ENCODE results near the gene EPHB2. TPM values are rescaled to one million over a fixed set of nuclear protein-coding genes. Genes with fewer than 3 reads are reported as not detected.

EPHB2 gene
- total and polyA plus RNA-seq, 2 of the 4 experiments (the other 2 are of a cell fraction) = 52.3 to 58.8 TPM

GRCh38 chr1:22839806-22840205, 129.2 kb downstream of the EPHB2 start:
- H3K56ac ChIP-seq (ENCODE audit: extremely low read depth, insufficient read depth, low read length) = no peak overlapping the region
- H3K4me2 ChIP-seq (ENCODE audit: low read depth, low read length) = no peak overlapping the region
- no peak overlapping the region for H2AK9ac ChIP-seq (replicated peaks; ENCODE audit: low read depth, low read length, poor library complexity)
- H3K18ac ChIP-seq (ENCODE audit: low read depth, low read length) = no peak overlapping the region
- peaks cover 14% of the 10 kb centered on the region; the same call in 1 of the 2 replicates for H4K20me1 ChIP-seq (ENCODE audit: insufficient read depth, low read length)
- no peak overlapping the region for H4K91ac ChIP-seq (ENCODE audit: insufficient read depth, low read depth, low read length)
- H3K9me1 ChIP-seq (ENCODE audit: insufficient read depth, low read length) = peaks cover 4% of the 10 kb centered on the region; the same call in 1 of the 2 replicates
- TF ChIP-seq USF2 (IDR thresholded peaks at IDR 0.05; ENCODE audit: low read depth, low read length) (no peak), MXI1 (IDR thresholded peaks at IDR 0.05; ENCODE audit: borderline replicate concordance, low read depth, low read length) (no peak), NFE2L2 (IDR thresholded peaks at IDR 0.05; ENCODE audit: low read depth, low read length) (no peak), CHD1 (IDR thresholded peaks at IDR 0.05; ENCODE audit: low read depth, low read length) (no peak), CEBPB (IDR thresholded peaks at IDR 0.05; ENCODE audit: low read depth, low read length) (no peak), ELK1 (IDR thresholded peaks at IDR 0.05; ENCODE audit: borderline replicate concordance, low read depth, low read length) (no peak), BHLHE40 (IDR thresholded peaks at IDR 0.05; ENCODE audit: low read depth, low read length) (no peak), RCOR1 (IDR thresholded peaks at IDR 0.05; ENCODE audit: insufficient replicate concordance, low read length) (no peak)
- dilution Hi-C loops (cut with HindIII; ENCODE audit: low sequenced_read_pairs, unreplicated experiment) (no loop called here), in situ Hi-C loops (cut with MboI; ENCODE audit: low sequenced_read_pairs) (no loop called here), intact Hi-C loops (cut with micrococcal nuclease) (no loop called here)
- H3K9ac ChIP-seq (ENCODE audit: low read depth, low read length) = no peak overlapping the region
- 94% methylated on average over 3 of the region's 6 CpGs; no CpG with 5 or more reads in 1 of the 2 experiments for WGBS, 2 experiments (ENCODE audit: extremely low coverage in 2 of 2, insufficient read length in 1 of 2)
- peaks cover 21 to 54% of the 10 kb centered on the region in 2 experiments; a peak in 3 of 4 replicates for H3K79me1 ChIP-seq (ENCODE audit: low read depth in 1 of 2, low read length in 2 of 2)
- no peaks in the 10 kb centered on the region for H3K4me1 ChIP-seq (ENCODE audit: control insufficient read depth, insufficient read depth, low read length)
- POLR2A ChIA-PET (ENCODE audit: unreplicated experiment) = no interaction called here
- no TSS peak for BruUV-seq (replicated peaks)
- CTCF ChIA-PET = no interaction called here
- no peak overlapping the region for H3K4me3 ChIP-seq (ENCODE audit: insufficient read depth, low read depth, low read length)
- H3K36me3 ChIP-seq (ENCODE audit: control insufficient read depth, insufficient read depth, low read length) = peaks cover 3% of the 10 kb centered on the region; the same call in 1 of the 2 replicates
- DNase-seq (no peak), ATAC-seq (ENCODE audit: low read depth) (no peak)
- H2BK120ac ChIP-seq (ENCODE audit: low read depth, low read length) = no peak overlapping the region
- H3K4ac ChIP-seq (ENCODE audit: low read depth, low read length) = no peak overlapping the region
- H2BK15ac ChIP-seq (ENCODE audit: low read depth, low read length) = no peak overlapping the region
- no peak overlapping the region for H3K14ac ChIP-seq (replicated peaks; ENCODE audit: low read depth, low read length)
- H4K5ac ChIP-seq (ENCODE audit: low read depth, low read length) = no peak overlapping the region
- no peak overlapping the region for H4K8ac ChIP-seq (ENCODE audit: low read depth in 2 of 2, low read length in 2 of 2)
- H3K9me3 ChIP-seq (ENCODE audit: control insufficient read depth, insufficient read depth, low read length) = no peaks in the 10 kb centered on the region
- H2BK5ac ChIP-seq (ENCODE audit: low read depth, low read length, poor library complexity, severe bottlenecking) = no peak overlapping the region
- H2AK5ac ChIP-seq (ENCODE audit: low read depth, low read length) = no peak overlapping the region
- H2BK20ac ChIP-seq (ENCODE audit: low read depth, low read length) = no peak overlapping the region
- H3K23ac ChIP-seq (ENCODE audit: low read depth, low read length) = no peak overlapping the region
- H3K27me3 ChIP-seq (ENCODE audit: control insufficient read depth, insufficient read depth, low read length) = no peaks in the 10 kb centered on the region
- no peak overlapping the region for H3K27ac ChIP-seq (ENCODE audit: insufficient read depth, low read length)
- H2AFZ ChIP-seq (replicated peaks; ENCODE audit: low read length, poor library complexity) = no peak overlapping the region

Measured in IMR-90 (cell line).